D341Med (cell line): ENCODE results near the gene KRT2.

Source experiments
- DNase-seq: peaks from one replicate; pipeline ENCODE4 v3.0.0; 2012; ENCODE audit warnings: low spot score

Gene KRT2

DNA sequence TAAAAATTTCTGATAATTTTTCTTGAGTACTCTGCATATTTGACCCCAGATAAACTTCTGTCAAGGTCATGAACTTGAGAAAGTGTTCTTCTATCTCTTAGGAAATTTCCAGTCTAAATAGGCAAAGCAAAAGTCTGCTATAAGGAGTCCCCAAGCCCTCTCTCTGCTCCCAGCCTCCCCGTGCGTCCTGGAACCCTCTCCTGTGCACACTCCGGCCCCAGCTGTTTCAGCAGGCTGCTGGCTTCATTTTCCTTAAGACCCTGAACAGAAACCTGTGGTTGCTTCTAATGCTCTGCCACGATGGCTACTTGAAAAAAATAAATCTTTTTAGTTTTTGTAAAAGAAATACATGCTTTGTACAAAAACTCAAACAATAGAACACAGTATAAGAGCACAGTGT, 14.7 kb downstream of the KRT2 start:
- DNase-seq, result peak; percentile 11

GRCh38 chr12:52636592-52637258, 15.3 kb downstream of the KRT2 start:
- DNase-seq, result peak; percentile 15

- peak; percentile 14 for DNase-seq
Measured at GRCh38 chr12:52636189-52636588, 15.8 kb downstream of the KRT2 start.

DNA sequence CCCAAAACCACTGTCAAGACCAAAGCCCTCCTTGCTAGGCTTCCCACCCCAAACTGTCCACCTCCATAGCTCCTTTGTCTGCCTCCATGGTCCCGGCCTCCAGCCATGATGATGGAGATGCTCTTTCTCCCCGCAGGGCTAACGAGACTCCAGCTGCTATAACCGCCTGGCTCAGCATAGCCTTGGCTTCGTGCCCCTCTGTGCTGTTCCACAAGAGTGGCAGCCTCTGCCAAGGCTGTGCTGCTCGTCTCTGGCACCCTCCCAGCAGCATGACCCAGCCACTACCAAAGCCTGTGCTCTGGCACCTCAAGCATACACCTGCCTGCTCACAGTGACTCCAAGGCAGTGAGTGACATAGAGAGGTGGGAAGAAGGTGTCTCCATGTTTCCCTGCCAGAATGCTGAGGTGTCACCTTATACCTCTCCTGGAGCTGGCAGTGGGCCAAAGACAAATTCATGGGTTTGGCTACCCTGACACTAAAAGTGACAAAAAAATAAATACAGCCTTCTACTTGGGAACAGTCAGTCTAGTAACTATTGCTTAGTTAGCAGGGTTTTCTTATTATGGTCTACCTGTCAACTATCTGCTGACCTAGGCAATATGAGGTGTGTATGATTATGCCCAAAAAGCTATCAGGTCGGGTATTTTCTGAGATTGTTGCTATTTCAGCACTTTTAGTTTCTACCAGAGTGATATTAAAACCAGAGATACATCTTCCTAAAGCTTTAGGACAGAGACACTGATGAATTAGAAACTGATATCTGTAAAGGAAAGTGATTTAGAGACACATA, 17.6 kb downstream of the KRT2 start:
- DNase-seq, result peak; percentile 12

DNA sequence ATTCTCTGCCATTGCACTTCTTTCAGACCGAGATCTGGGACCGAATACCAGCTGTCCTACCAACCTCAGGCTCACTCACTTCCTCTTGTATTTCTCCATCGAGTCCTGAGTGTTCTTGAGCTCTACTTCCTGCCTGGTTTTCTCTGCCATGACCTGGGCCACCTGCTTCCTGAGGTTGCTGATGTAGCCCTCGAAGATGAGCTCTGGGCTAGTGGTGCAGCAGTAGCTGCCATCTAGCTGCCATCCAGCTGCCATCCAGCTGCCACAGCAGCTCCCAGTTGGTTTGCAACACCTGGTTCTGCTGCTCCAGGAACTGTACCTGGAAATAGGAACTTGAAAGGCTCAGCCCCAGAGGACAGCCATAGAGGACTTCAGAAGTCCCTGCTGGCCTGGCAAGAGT, 18.6 kb downstream of the KRT2 start:
- peak; percentile 4 for DNase-seq

DNA sequence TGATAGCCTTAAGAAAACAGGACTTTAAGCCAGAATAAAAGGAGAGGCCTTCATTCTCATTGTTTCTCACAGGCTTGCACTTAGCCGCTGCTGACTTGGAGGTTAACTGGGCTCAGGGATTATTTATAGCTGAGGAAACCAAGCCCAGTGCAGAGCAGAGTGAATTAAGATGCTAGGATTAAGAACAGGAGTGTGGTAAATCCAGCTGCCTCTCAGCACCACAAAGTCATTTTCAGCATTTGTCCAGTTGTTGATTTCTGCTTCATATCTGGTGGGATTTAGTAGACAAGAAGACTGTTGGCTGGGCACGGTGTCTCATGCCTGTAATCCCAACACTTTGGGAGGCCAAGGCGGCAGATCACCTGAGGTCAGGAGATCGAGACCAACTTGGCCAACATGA, 19.4 kb downstream of the KRT2 start:
- DNase-seq, result no peak

DNA sequence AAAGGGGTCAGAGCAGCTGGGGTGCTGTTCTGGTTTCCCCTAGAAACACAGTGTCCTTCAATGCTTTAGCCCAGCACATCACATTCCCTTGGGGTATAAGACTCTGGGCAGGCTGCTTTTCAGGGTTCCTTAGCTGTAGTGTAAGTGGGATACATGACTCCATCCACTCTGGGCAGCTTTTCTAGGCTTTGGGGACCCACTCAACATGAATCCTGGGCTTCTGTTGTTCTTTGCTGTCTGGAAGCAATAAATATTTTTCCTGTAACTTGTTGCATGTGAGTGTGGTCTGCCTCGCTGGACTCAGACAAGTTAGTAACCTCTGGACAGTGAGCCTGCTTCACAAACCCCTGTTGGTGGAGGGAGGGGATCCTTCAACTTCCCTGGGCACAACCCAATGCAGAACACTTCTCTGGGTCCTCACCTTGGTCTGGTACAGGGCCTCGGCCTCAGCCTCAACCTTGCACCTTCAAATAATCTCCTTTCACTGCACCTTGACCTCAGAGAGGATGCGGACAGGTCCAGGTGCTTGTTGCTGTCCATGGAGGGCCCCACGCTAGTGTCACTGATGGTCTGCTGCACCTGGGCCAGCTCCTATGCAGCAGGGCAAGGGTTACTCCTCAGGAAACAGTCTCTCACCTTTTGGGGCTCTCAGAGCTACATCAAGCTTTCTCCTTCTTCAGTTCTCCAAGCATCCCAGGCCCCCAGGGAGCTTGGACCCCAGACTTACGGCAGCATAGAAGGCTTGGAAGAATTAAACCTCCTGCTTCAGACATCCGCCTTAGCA, 20.1 kb downstream of the KRT2 start:
- DNase-seq, result peak; percentile 5

GRCh38 chr12:52631264-52631663, 20.7 kb downstream of the KRT2 start:
- peak; percentile 8 for DNase-seq

GRCh38 chr12:52630599-52631200, 21.3 kb downstream of the KRT2 start:
- DNase-seq, result peak; percentile 1

GRCh38 chr12:52630008-52630500, 22.0 kb downstream of the KRT2 start:
- DNase-seq, result peak; percentile 4

DNA sequence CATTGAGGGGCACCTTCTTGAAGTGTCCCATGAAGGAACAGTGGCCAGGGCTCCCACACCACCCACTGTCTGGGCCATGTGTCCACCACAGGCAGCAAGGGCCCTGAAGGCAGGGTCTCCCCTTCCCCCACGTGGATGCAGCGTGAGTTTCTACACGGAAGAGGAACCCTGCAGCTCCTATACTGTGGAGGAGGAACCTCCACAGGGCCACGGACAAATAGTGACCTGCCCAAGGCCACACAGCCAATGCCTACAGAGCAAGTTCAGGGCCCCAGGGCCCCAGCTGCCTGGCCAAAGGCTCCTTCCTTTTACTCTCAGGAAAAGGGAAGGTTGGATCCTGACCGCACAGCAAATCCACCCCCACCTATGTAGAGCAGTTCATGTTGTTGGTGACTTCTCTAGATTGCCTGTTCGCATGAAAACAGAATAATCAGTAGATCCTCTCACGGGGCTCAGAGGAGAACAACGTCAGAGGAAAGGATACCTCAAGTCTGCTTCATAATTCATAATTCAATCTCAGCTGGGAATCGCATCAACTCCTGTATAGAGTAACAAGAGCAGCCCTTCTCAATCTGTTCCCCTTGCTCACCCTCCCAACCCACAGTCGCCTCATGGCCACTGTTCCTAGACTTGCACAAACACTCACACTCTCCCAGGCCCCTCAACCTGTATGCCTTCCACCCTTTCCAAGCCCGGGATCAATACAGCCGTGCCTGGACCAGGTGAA, 22.6 kb downstream of the KRT2 start:
- DNase-seq, result peak; percentile 22

- DNase-seq, result peak; percentile 6
Measured at GRCh38 chr12:52628841-52629240, 23.2 kb downstream of the KRT2 start.

GRCh38 chr12:52628111-52628507, 23.9 kb downstream of the KRT2 start:
- peak; percentile 1 for DNase-seq

DNA sequence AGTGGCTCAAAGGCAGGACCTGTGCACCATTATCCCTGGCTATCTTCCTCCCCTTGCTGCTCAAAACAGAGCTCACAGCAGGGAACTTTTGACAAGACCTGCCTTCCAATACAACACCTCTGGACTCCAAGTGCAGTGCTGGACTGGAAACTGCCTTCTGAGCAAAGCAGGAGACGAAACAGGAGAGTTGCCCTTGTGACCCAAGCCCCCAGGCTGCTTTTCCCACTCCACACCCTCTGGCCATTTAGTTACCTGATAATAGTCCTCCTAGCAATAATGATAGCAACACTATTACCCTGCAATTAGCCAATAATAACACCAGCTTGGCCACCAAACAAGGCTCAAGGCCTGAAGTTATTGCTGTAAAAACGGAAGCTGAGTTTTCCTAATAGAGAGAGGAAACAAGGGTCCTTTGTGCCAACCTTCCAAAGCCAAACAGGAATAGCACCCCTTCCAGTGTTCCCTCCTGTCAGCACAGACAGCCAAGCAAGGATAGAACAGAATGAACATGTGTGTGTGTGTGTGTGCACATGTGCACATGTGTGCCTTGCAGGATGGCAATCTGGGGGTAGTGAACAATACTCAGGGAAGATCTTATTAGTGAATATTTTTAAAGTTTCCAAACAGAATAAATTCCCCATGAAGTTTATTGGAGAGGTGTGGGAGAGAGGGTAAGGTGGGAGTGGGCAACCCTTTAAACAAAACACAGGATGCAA, 24.5 kb downstream of the KRT2 start:
- peak; percentile 1 for DNase-seq

GRCh38 chr12:52622349-52622748, 29.7 kb downstream of the KRT2 start:
- DNase-seq, result peak; percentile 7

DNA sequence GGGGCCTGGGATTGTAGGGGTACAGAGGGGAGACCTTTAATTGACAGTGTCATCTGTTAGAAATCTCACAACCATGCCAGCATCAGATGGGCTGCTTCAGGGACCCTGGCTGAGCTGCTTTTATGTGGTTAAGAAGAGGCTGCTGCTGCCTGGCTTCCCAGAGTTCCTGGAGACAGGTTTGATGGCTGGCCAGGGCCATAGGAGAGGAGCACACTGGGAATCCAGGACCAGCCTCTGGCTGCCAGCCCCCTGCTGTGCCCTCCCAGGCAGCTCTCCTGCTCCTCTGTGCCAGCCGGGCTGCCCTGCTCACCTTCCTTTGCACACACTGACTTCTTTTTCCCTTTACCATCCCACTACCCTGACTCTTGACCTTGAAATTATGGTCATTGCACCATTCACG, 33.1 kb downstream of the KRT2 start:
- DNase-seq, result no peak

DNA sequence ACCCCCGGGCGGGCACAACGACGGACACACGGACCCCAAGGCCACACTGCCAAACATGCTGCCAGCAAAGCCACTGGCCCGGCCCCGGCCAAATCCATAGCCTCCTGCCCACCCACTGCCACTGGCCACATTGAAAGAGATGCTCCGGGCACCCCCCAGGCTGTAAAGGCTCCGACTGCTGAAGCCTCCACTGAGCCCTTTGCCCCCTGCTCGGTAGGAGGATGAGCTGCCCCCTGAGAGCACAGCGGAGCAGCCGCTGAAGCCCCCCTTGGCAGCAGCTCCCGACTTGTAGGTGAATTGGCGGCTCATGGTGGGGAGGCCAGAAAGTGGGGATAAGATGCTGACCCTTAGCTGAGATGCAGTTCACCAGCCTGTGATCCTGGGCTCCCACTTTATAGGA, 33.8 kb downstream of the KRT2 start, which contains the start of gene KRT73:
Gene KRT73, minus strand, starts transcription at position 344 of the 400 bp plus-strand sequence. Its CDS starts 35 bp downstream, at position 309.
- DNase-seq, result no peak

- DNase-seq, result no peak
Measured at GRCh38 chr12:52617403-52617785, 34.6 kb downstream of the KRT2 start.

DNA sequence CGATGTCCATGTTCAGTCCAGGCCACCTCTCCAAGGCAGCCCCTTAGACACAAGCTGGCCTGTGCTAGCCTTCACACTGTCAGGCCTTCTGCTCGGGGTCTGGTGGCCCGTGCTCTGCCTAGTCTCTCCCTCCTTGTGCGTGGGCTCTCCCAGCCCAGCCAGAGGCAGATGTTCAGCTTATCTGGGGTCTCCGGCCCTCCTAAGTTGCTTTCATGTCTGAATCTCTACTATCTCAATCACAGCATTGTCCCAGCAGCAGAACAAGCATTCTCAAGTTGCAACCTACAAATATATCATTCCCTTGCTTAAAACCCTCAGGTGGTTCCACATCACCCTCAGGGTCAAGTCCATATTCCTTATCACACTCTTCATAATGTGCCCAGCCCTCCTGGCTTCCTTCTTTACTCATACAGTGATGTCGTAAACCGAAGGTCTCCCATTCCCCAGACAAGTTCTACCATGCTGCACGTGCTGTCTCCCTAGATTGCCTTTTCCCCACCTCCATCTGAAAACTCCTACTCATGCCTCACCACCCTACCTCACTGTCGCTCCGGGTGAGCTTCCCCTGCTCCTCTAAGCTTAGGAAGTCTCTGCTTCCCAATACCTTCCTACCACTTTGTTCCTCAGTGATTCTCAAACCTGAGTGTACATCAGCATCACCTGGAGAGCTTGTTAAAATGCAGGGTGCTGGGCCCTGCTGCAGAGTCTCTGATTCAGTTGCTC, 35.2 kb downstream of the KRT2 start:
- no peak for DNase-seq

GRCh38 chr12:52615912-52616311, 36.1 kb downstream of the KRT2 start:
- DNase-seq, result peak; percentile 15
